Sigmoid colon (tissue), 7 donors: ENCODE measurements around the gene DIPK1C. TPM values are rescaled to one million over a fixed set of nuclear protein-coding genes. Genes with fewer than 3 reads are reported as not detected.

Experiments
- DNase-seq: peaks from one replicate; pipeline ENCODE4 v3.0.0-alpha.2; 2019
- H3K27ac ChIP-seq, 4 donors: fragments of 200-600 bp; sonication (generic); one replicate each; pipeline ENCODE4 v1.5.1; 2016 to 2019; ENCODE audit warnings: mild to moderate bottlenecking in 1 of 4
- H3K27me3 ChIP-seq, 3 donors: fragments of 200-600 bp; sonication (generic); one replicate each; pipeline ENCODE4 v1.5.1; 2019; ENCODE audit warnings: mild to moderate bottlenecking in 1 of 3
- H3K36me3 ChIP-seq, 4 donors: fragments of 200-600 bp; sonication (generic); one replicate each; pipeline ENCODE4 v1.5.1; 2016 to 2019
- H3K4me1 ChIP-seq, 4 donors: fragments of 200-600 bp; sonication (generic); one replicate each; pipeline ENCODE4 v1.5.1; 2017 to 2019
- H3K4me3 ChIP-seq, 4 donors: fragments of 200-600 bp; sonication (generic); one replicate each; pipeline ENCODE4 v1.5.1; 2017 to 2019; ENCODE audit warnings: mild to moderate bottlenecking in 2 of 4, moderate library complexity in 1 of 4
- H3K9me3 ChIP-seq, 4 donors: fragments of 200-600 bp in 3 of 4; sonication (generic) in 3 of 4; one replicate each; pipeline versions ENCODE4 v1.5.1 to v1.6.1; 2013 to 2019
- EP300 ChIP-seq, 4 donors: sonication (generic); formaldehyde crosslinking; IDR thresholded peaks; one replicate each; pipeline ENCODE4 v1.6.1; 2017; ENCODE audit warnings: antibody characterized with exemption in 4 of 4
- POLR2A ChIP-seq, 2 donors: fragments of 450-650 bp; IDR thresholded peaks; one replicate each; pipeline ENCODE4 v1.6.1; 2016; ENCODE audit warnings: antibody characterized with exemption in 2 of 2, mild to moderate bottlenecking in 2 of 2, moderate library complexity in 2 of 2
- POLR2AphosphoS5 ChIP-seq, 4 donors: sonication (generic); formaldehyde crosslinking; IDR thresholded peaks; one replicate each; pipeline ENCODE4 v1.6.1; 2017; ENCODE audit warnings: antibody characterized with exemption in 4 of 4
- WGBS, 2 donors: extraction: QIAGEN DNeasy Blood & Tissue Kit; methylation state at CpG; one replicate each; pipeline ENCODE4 v1.1.7; 2013; 5-methylcytosine and 5-hydroxymethylcytosine counted together
- intact Hi-C: fragments of 100-400 bp; cut with DNase I; formaldehyde crosslinking; loops from one replicate; pipeline ENCODE4 v1.15.1; 2023
- polyA plus RNA-seq, 3 donors: library from polyadenylated mRNA; stranded (reverse); fragments of 200-250 nt; gene quantifications; one replicate each; pipeline ENCODE4 v1.2.3, GENCODE V29; 2013
- total RNA-seq, 4 donors: library from RNA; depleted of rRNA; stranded (reverse); fragments of >200 nt; gene quantifications; one replicate each; pipeline ENCODE4 v1.1.0, GENCODE V29; 2016
- TF ChIP-seq, protein P1 (sequence below), 4 experiments: fragments of 450-650 bp in 3 of 4; fragments of 200-600 bp in 1 of 4; IDR thresholded peaks; one replicate each; pipeline ENCODE4 v1.5.1; 2016 to 2019; ENCODE audit warnings: antibody characterized with exemption in 4 of 4, mild to moderate bottlenecking in 3 of 4, moderate library complexity in 2 of 4
- donor health status: healthy with polysubstance abuse.
- donor health status: Bipolar disorder and iron deficiency.
- donor health status: healthy.

DIPK1C gene
- total and polyA plus RNA-seq, 7 donors, result 0.48 to 1.1 (median 0.95) TPM; not detected in 3

DNA sequence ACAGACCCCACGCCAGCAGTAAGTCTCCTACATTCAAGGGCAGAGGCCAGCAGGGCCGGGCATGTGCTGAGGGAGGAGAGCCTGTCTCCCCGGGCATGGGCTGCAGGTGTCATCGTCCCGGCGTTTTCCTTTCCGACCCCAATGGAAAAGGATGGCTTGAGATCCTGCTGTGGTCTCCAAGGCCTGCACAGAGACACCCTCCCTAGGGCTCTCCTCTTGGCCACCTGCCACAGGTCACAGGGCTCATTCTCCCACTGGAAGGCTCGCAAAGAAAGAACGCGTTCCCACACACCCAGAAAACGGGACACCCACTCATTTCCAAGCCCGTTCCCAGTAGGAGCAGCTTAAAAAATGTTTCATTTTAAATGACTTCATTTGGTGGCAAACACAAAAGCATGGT lies 41.0 kb downstream of the DIPK1C start:
- Histone ChIP-seq H3K9me3 (no peaks in the 10 kb centered on the region), H3K27me3 (no peaks in the 10 kb centered on the region), H3K27ac (no peak overlapping the region), H3K4me3 (no peak overlapping the region), H3K4me1 (peaks cover 0 to 6% (median 4%) of the 10 kb centered on the region in 4 donors), H3K36me3 (no peaks in the 10 kb centered on the region)
- WGBS, 2 donors, result 79 to 92% methylated on average over 12 of the region's 12 CpGs
- DNase-seq, result no peak
- intact Hi-C loops, result no loop called here
- TF ChIP-seq POLR2AphosphoS5 (IDR thresholded peaks at IDR 0.05), result no peak
- TF ChIP-seq POLR2A (IDR thresholded peaks at IDR 0.05), result no peak
- TF ChIP-seq, protein P1, sequence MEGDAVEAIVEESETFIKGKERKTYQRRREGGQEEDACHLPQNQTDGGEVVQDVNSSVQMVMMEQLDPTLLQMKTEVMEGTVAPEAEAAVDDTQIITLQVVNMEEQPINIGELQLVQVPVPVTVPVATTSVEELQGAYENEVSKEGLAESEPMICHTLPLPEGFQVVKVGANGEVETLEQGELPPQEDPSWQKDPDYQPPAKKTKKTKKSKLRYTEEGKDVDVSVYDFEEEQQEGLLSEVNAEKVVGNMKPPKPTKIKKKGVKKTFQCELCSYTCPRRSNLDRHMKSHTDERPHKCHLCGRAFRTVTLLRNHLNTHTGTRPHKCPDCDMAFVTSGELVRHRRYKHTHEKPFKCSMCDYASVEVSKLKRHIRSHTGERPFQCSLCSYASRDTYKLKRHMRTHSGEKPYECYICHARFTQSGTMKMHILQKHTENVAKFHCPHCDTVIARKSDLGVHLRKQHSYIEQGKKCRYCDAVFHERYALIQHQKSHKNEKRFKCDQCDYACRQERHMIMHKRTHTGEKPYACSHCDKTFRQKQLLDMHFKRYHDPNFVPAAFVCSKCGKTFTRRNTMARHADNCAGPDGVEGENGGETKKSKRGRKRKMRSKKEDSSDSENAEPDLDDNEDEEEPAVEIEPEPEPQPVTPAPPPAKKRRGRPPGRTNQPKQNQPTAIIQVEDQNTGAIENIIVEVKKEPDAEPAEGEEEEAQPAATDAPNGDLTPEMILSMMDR (IDR thresholded peaks at IDR 0.05), result no peak
- no peak for TF ChIP-seq EP300 (IDR thresholded peaks at IDR 0.05)

DNA sequence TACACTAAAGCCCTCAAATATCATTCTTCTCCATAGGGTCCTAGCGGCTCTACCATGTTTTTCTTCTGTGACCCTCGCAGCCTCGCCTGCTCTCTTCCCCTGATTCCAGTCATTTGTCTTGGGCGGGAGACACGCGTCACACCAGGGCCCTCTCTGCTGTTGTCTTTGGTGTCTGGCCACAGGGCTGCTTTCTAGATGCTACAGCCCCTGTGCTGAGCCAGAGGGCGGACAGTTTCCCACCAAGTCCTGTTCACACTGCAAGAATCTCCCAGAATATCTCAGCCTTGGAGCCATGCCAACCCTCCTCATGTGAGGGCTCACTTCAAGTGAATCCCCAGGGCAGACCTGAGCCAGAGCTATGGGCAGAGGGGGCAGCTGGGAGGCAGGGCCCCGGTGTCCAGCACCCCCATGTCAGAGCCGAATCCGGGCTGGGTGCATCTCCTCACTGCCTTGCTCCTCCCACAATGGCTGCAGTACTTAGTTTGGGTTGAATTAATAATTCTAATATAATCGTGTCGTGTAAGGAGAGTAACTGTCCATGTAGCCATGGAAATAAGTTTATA lies 42.1 kb downstream of the DIPK1C start:
- intact Hi-C loops, result no loop called here
- H3K36me3 ChIP-seq, result no peaks in the 10 kb centered on the region
- no peaks in the 10 kb centered on the region for H3K4me1 ChIP-seq
- TF ChIP-seq POLR2AphosphoS5 (IDR thresholded peaks at IDR 0.05), result no peak
- no peak for TF ChIP-seq EP300 (IDR thresholded peaks at IDR 0.05)
- TF ChIP-seq, protein P1 (IDR thresholded peaks at IDR 0.05), result no peak
- TF ChIP-seq POLR2A (IDR thresholded peaks at IDR 0.05), result no peak
- no peak overlapping the region for H3K27ac ChIP-seq
- H3K9me3 ChIP-seq, result no peaks in the 10 kb centered on the region
- H3K4me3 ChIP-seq, result no peak overlapping the region
- WGBS, 2 donors, result 86 to 90% methylated on average over 12 of the region's 12 CpGs
- no peak for DNase-seq
- no peaks in the 10 kb centered on the region for H3K27me3 ChIP-seq

DNA sequence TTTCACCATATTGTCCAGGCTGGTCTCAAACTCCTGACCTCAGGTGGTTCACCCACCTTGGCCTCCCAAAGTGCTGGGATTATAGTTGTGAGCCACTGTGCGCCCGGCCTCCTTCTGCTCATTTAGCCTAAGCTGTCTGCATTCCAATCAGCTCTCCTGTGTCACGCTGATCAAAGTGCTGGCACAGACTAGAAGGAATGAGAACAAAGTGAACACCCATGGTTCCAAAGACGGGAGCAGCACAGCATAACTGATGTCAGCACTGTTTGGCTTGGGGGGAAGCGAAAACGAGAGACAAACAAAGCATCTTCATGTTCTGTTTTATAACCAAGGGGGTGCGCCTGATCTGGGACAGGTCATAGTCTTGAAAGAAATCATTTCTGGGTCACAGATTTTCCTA lies 43.3 kb downstream of the DIPK1C start:
- TF ChIP-seq, protein P1 (IDR thresholded peaks at IDR 0.05), result no peak
- TF ChIP-seq POLR2AphosphoS5 (IDR thresholded peaks at IDR 0.05), result no peak
- TF ChIP-seq POLR2A (IDR thresholded peaks at IDR 0.05), result no peak
- TF ChIP-seq EP300 (IDR thresholded peaks at IDR 0.05), result no peak
- no peaks in the 10 kb centered on the region for H3K27me3 ChIP-seq

DNA sequence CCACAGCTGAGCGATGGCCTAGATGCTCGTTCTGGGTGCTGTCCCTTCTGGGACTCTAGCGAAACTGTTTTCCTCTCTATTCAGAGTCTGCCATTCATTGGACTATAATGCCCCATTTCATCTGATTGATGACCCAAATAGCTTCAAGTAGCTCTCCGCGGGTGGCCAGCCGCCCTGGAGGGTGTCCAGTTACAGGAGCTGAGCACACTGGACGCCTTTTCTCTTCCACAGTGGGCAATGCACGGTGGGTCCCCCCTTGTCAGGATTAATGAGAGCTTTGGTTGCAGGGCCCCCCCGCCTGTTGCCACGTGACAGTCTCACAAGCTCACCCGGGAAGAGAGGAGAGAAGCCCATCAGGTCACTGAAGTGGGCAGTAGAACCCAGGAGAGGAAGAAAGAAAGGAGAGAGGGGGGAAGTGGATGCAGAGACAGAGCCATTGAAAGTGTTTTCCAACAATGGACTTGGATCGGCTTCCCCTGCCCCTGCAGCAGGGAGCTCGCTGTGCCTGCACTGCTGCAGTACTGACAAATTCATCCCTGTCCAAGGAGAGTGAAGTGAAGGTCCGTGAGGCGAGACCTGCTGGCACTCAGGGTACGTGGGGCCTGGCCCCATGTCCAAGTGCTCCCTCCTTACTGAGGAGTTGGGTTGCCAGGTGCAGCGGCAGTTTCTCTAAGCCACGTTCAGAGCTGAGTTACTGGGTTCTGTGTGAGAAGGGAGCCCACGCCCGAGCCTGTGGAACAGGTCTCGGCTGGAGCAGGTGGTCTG lies 44.8 kb downstream of the DIPK1C start:
- DNase-seq, result no peak
- peaks cover 0 to 7% (median 3%) of the 10 kb centered on the region in 4 donors for H3K4me1 ChIP-seq
- no peak overlapping the region for H3K27ac ChIP-seq
- H3K9me3 ChIP-seq, result no peaks in the 10 kb centered on the region
- no peak overlapping the region for H3K4me3 ChIP-seq
- 85 to 89% methylated on average over 21 of the region's 21 CpGs for WGBS, 2 donors
- no peaks in the 10 kb centered on the region for H3K27me3 ChIP-seq
- TF ChIP-seq, protein P1 (IDR thresholded peaks at IDR 0.05), result no peak
- TF ChIP-seq POLR2AphosphoS5 (IDR thresholded peaks at IDR 0.05) (no peak), EP300 (IDR thresholded peaks at IDR 0.05) (no peak), POLR2A (IDR thresholded peaks at IDR 0.05) (no peak)
- no peaks in the 10 kb centered on the region for H3K36me3 ChIP-seq
- intact Hi-C loops, result no loop called here

More for the DNA sequence above, 43.3 kb downstream of the DIPK1C start:
- Histone ChIP-seq H3K4me1 (no peaks in the 10 kb centered on the region), H3K27ac (no peak overlapping the region), H3K36me3 (no peaks in the 10 kb centered on the region), H3K9me3 (no peaks in the 10 kb centered on the region), H3K4me3 (no peak overlapping the region)
- no peak for DNase-seq
- WGBS, 2 donors, result 92 to 95% methylated on average over 7 of the region's 7 CpGs
- intact Hi-C loops, result no loop called here
